Muscle of back (tissue), 11 donors: ENCODE measurements around the gene MC1R. TPM values are rescaled to one million over a fixed set of nuclear protein-coding genes. Genes with fewer than 3 reads are reported as not detected.
"Not testable (repeated sequence)": the region's sequence is repeated elsewhere in the genome, so short reads cannot be mapped to it uniquely, and the experiment has no call there.

Experiments used
- DNase-seq, 3 donors: peaks; one replicate each; pipeline versions ENCODE4 v3.0.0 to v3.0.0-alpha.2; 2013
- polyA plus RNA-seq, 10 donors: library from polyadenylated mRNA; unstranded; fragments of 120-200 nt; gene quantifications; one replicate each; pipeline ENCODE4 v1.2.1, GENCODE V29; 2013; ENCODE audit not compliant: insufficient read length in 10 of 10

MC1R gene
- polyA plus RNA-seq, 10 donors = 0.90 to 3.0 (median 1.8) TPM

- DNase-seq = no peak
Measured at GRCh38 chr16:89958596-89958995, 39.9 kb downstream of the MC1R start.

- DNase-seq = no peak
Measured at GRCh38 chr16:89960966-89961365, 42.3 kb downstream of the MC1R start.

- DNase-seq = no peak
Measured at GRCh38 chr16:89961920-89962319, 43.3 kb downstream of the MC1R start.

- no peak for DNase-seq
Measured at GRCh38 chr16:89962754-89963498, 44.3 kb downstream of the MC1R start.

- no peak for DNase-seq
Measured at GRCh38 chr16:89964201-89964600, 45.5 kb downstream of the MC1R start.

GRCh38 chr16:89965447-89966225, 47.0 kb downstream of the MC1R start:
- DNase-seq = no peak

GRCh38 chr16:89966756-89967155, 48.1 kb downstream of the MC1R start:
- DNase-seq = no peak

- DNase-seq = not testable (repeated sequence)
Measured at GRCh38 chr16:89967436-89967835, 48.8 kb downstream of the MC1R start.

GRCh38 chr16:89968074-89968473, 49.4 kb downstream of the MC1R start:
- DNase-seq = not testable (repeated sequence)

GRCh38 chr16:89969741-89970410, 51.2 kb downstream of the MC1R start:
- no peak for DNase-seq

Other genes starting within 250 kb of the MC1R start
- 10 to 100 TPM; 33.8 to 67.4 (median 45.5) TPM for gene CDK10, start 232.2 kb upstream of the MC1R start, polyA plus RNA-seq
- gene SPATA2L, start 217.2 kb upstream of the MC1R start, polyA plus RNA-seq = 1 to 10 TPM in 9 of 10 donors, under 1 TPM in 1; 1.00 to 3.5 (median 2.1) TPM
- 10 to 100 TPM in 4 of 10 donors, 1 to 10 TPM in 6; 7.4 to 12.4 (median 9.9) TPM for gene VPS9D1, start 198.0 kb upstream of the MC1R start, polyA plus RNA-seq
- gene ZNF276, start 197.3 kb upstream of the MC1R start, polyA plus RNA-seq = 10 to 100 TPM; 16.6 to 25.5 (median 21.9) TPM
- gene FANCA, start 102.2 kb upstream of the MC1R start, polyA plus RNA-seq = 10 to 100 TPM; 11.3 to 21.8 (median 14.8) TPM
- gene SPIRE2, start 90.4 kb upstream of the MC1R start, polyA plus RNA-seq = 1 to 10 TPM; 1.6 to 4.9 (median 2.7) TPM
- gene TCF25, start 45.3 kb upstream of the MC1R start, polyA plus RNA-seq = 100 to 1,000 TPM in 5 of 10 donors, 10 to 100 TPM in 5; 83.4 to 121 (median 99.3) TPM
- 10 to 100 TPM in 3 of 10 donors, 1 to 10 TPM in 7; 4.5 to 14.5 (median 8.7) TPM for gene TUBB3, start 4.5 kb downstream of the MC1R start, polyA plus RNA-seq
- 10 to 100 TPM; 24.1 to 40.4 (median 32.2) TPM for gene DEF8, start 29.9 kb downstream of the MC1R start, polyA plus RNA-seq
- gene DBNDD1, start 100.6 kb downstream of the MC1R start, polyA plus RNA-seq = 10 to 100 TPM in 2 of 10 donors, 1 to 10 TPM in 8; 6.9 to 12.3 (median 8.4) TPM
- gene PRDM7, start 158.5 kb downstream of the MC1R start, polyA plus RNA-seq = under 1 TPM in 2 of 10 donors, not detected in 8; 0.11 to 0.14 TPM